H9 (cell line): ENCODE measurements around the gene GALNS. TPM values are rescaled to one million over a fixed set of nuclear protein-coding genes. Genes with fewer than 3 reads are reported as not detected.

Source experiments
- DNase-seq: peaks from one replicate; pipeline ENCODE4 v3.0.0-alpha.2; 2017
- H2AFZ ChIP-seq: one replicate; pipeline ENCODE4 v1.6.1; 2013; ENCODE audit warnings: mild to moderate bottlenecking, low read length, control low read depth, moderate library complexity
- H2AK5ac ChIP-seq: 2 replicates; pipeline ENCODE4 v1.6.1; 2013; ENCODE audit warnings: low read length, control low read depth, mixed read lengths; ENCODE audit not compliant: insufficient read length
- H2BK120ac ChIP-seq: one replicate; pipeline ENCODE4 v1.6.1; 2013; ENCODE audit warnings: low read depth, mild to moderate bottlenecking, low read length, control low read depth, inconsistent platforms; ENCODE audit not compliant: poor library complexity, severe bottlenecking
- H2BK12ac ChIP-seq: 2 replicates; pipeline ENCODE4 v1.6.1; 2013; ENCODE audit warnings: low read length, control low read depth, mixed read lengths, low read depth; ENCODE audit not compliant: insufficient read length
- H2BK15ac ChIP-seq: 2 replicates; pipeline ENCODE4 v1.6.1; 2013; ENCODE audit warnings: low read depth, low read length, control low read depth
- H2BK20ac ChIP-seq: one replicate; pipeline ENCODE4 v1.6.1; 2013; ENCODE audit warnings: low read depth, mild to moderate bottlenecking, low read length, control low read depth, inconsistent platforms; ENCODE audit not compliant: poor library complexity, severe bottlenecking
- H2BK5ac ChIP-seq: 2 replicates; pipeline ENCODE4 v1.6.1; 2013; ENCODE audit warnings: low read length, control low read depth, mixed read lengths; ENCODE audit not compliant: insufficient read length
- H3K14ac ChIP-seq: 2 replicates; pipeline ENCODE4 v1.6.1; 2013; ENCODE audit warnings: low read length, control low read depth; ENCODE audit not compliant: insufficient read depth
- H3K18ac ChIP-seq: 2 replicates; pipeline ENCODE4 v1.6.1; 2013; ENCODE audit warnings: low read depth, mild to moderate bottlenecking, mixed read lengths, low read length, control low read depth; ENCODE audit not compliant: insufficient read length
- H3K23ac ChIP-seq: 2 replicates; pipeline ENCODE4 v1.6.1; 2013; ENCODE audit warnings: low read length, control low read depth, mixed read lengths, low read depth; ENCODE audit not compliant: insufficient read length
- H3K23me2 ChIP-seq: 2 replicates; pipeline ENCODE4 v1.6.1; 2013; ENCODE audit warnings: low read depth, mild to moderate bottlenecking, mixed read lengths, low read length, control low read depth; ENCODE audit not compliant: insufficient read length, poor library complexity, severe bottlenecking
- H3K27ac ChIP-seq: 2 replicates; pipeline ENCODE4 v1.5.1; 2013; ENCODE audit warnings: low read length, control low read depth, mixed read lengths, low read depth; ENCODE audit not compliant: insufficient read length
- H3K27me3 ChIP-seq: 2 replicates; pipeline ENCODE4 v1.6.1; 2013; ENCODE audit warnings: low read length, control low read depth, inconsistent platforms; ENCODE audit not compliant: insufficient read depth
- H3K4ac ChIP-seq: 2 replicates; pipeline ENCODE4 v1.6.1; 2013; ENCODE audit warnings: low read depth, mild to moderate bottlenecking, control low read depth, inconsistent platforms, low read length, moderate library complexity
- H3K4me1 ChIP-seq: 2 replicates; pipeline ENCODE4 v1.6.1; 2013; ENCODE audit warnings: low read length, control low read depth, inconsistent platforms; ENCODE audit not compliant: insufficient read depth
- H3K4me2 ChIP-seq: 2 replicates; pipeline ENCODE4 v1.6.1; 2013; ENCODE audit warnings: low read length, control low read depth, mixed read lengths; ENCODE audit not compliant: insufficient read length, insufficient read depth
- H3K56ac ChIP-seq: 2 replicates; pipeline ENCODE4 v1.6.1; 2013; ENCODE audit warnings: low read depth, mild to moderate bottlenecking, mixed read lengths, low read length, control low read depth; ENCODE audit not compliant: insufficient read length
- H3K79me1 ChIP-seq: 2 replicates; pipeline ENCODE4 v1.6.1; 2013; ENCODE audit warnings: low read depth, mild to moderate bottlenecking, moderate library complexity, low read length, control low read depth, inconsistent platforms; ENCODE audit not compliant: insufficient read depth, poor library complexity, severe bottlenecking
- H3K79me2 ChIP-seq: 2 replicates; pipeline ENCODE4 v1.6.1; 2013; ENCODE audit warnings: low read length, control low read depth, inconsistent platforms; ENCODE audit not compliant: insufficient read depth
- H3K9ac ChIP-seq: 2 replicates; pipeline ENCODE4 v1.6.1; 2013; ENCODE audit warnings: low read length, control low read depth, mixed read lengths; ENCODE audit not compliant: insufficient read length; ENCODE audit errors: extremely low read depth
- H3K9me3 ChIP-seq: one replicate; pipeline ENCODE4 v1.6.1; 2013; ENCODE audit warnings: low read depth, low read length, inconsistent platforms; ENCODE audit not compliant: control insufficient read depth
- H3T11ph ChIP-seq: one replicate; pipeline ENCODE4 v1.6.1; 2013; ENCODE audit warnings: mild to moderate bottlenecking, low read length, control low read depth, inconsistent platforms
- H4K20me1 ChIP-seq: one replicate; pipeline ENCODE4 v1.6.1; 2013; ENCODE audit not compliant: control insufficient read depth, insufficient read length, insufficient read depth
- H4K5ac ChIP-seq: 2 replicates; pipeline ENCODE4 v1.6.1; 2013; ENCODE audit warnings: low read depth, mild to moderate bottlenecking, mixed read lengths, low read length, control low read depth; ENCODE audit not compliant: insufficient read length
- H4K8ac ChIP-seq: replicated peaks from 2 replicates; pipeline ENCODE4 v1.6.1; 2013; ENCODE audit warnings: low read length, control low read depth, mixed read lengths, low read depth; ENCODE audit not compliant: insufficient read length
- H4K91ac ChIP-seq: 2 replicates; pipeline ENCODE4 v1.6.1; 2013; ENCODE audit warnings: low read depth, mild to moderate bottlenecking, moderate library complexity, mixed read lengths, low read length, control low read depth; ENCODE audit not compliant: insufficient read length
- H3K27ac Mint-ChIP-seq, 3 experiments: 2 replicates in 2 of 3; 3 replicates in 1 of 3; pipeline ENCODE4 v1.8.0; 2020 to 2021; ENCODE audit warnings: mixed read lengths in 3 of 3, mild to moderate bottlenecking in 1 of 3, moderate library complexity in 1 of 3
- H3K27me3 Mint-ChIP-seq: 2 replicates; pipeline ENCODE4 v1.8.0; 2021; ENCODE audit warnings: low read depth, mild to moderate bottlenecking, moderate library complexity, mixed read lengths
- H3K36me3 Mint-ChIP-seq, 3 experiments: 2 replicates in 2 of 3; 3 replicates in 1 of 3; pipeline ENCODE4 v1.8.0; 2020 to 2021; ENCODE audit warnings: low read depth in 3 of 3, mixed read lengths in 3 of 3; ENCODE audit not compliant: insufficient read depth in 1 of 3
- H3K4me1 Mint-ChIP-seq, 2 experiments: 2 replicates each; pipeline ENCODE4 v1.8.0; 2020; ENCODE audit warnings: mixed read lengths in 2 of 2
- H3K4me3 Mint-ChIP-seq, 2 experiments: 2 replicates in 1 of 2; 3 replicates in 1 of 2; pipeline ENCODE4 v1.8.0; 2020 to 2021; ENCODE audit warnings: mild to moderate bottlenecking in 2 of 2, mixed read lengths in 2 of 2, moderate library complexity in 1 of 2
- H3K9me3 Mint-ChIP-seq, 2 experiments: 2 replicates in 1 of 2; 3 replicates in 1 of 2; pipeline ENCODE4 v1.8.0; 2020; ENCODE audit warnings: mild to moderate bottlenecking in 2 of 2, mixed read lengths in 2 of 2, moderate library complexity in 1 of 2
- WGBS: extraction: QIAGEN DNeasy Blood & Tissue Kit; methylation state at CpG from one replicate; pipeline ENCODE4 v1.1.7; 2013; ENCODE audit warnings: missing lambda C conversion rate, low lambda C conversion rate, mixed read lengths; ENCODE audit not compliant: insufficient read length; ENCODE audit errors: extremely low coverage; 5-methylcytosine and 5-hydroxymethylcytosine counted together
- total RNA-seq: library from RNA; stranded (reverse); gene quantifications from 2 replicates; pipeline ENCODE4 v1.2.1, GENCODE V29; 2021
- TF ChIP-seq, protein P1 (sequence below): fragments of 200-600 bp; sonication (generic); conservative IDR thresholded peaks from 3 replicates; pipeline ENCODE4 v1.8.0; 2021; ENCODE audit warnings: antibody characterized with exemption, mild to moderate bottlenecking

The GALNS gene
- total RNA-seq, 1 experiment from 2014 or later: 20.3 TPM

DNA sequence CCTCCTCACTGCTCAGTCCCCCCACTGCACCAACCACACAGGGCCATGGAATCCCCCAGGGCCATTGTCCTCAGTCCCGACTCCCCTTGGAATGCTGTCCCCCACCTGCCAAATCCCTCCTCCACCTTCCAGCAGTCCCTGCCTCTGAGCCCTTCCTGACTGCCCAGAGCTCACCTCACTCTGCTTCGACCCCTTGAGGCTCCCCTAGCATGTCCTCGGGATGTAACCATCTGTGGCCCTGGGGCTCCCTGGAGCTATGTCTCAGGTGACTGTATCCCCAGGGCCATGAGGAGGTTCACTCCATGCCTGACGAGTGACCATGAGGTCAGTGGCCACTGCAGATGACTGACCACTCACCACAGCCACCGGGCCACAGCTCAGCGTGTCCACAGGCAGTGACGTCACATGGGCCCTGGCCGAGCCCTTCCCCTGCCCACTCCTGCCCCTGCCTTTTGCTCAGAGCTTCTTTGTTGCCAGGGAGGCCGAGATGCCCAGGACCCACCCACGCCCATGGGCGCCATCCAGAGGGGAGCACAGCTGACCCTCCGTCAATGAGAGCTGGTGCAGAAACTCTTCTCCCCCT, 64.0 kb downstream of the GALNS start:
- H3K14ac ChIP-seq: no peak overlapping the region
- DNase-seq: no peak
- Mint-ChIP-seq H3K9me3 (no peaks in the 10 kb centered on the region), H3K27ac (no peak overlapping the region; a peak in 1 of 7 replicates), H3K27me3 (peaks cover 6% of the 10 kb centered on the region), H3K4me3 (no peak overlapping the region), H3K4me1 (peaks cover 11 to 36% of the 10 kb centered on the region in 2 experiments), H3K36me3 (no peaks in the 10 kb centered on the region)
- H3K4ac ChIP-seq: no peak overlapping the region
- no peak overlapping the region for H3K9ac ChIP-seq
- H2BK12ac ChIP-seq: no peak overlapping the region
- no peak overlapping the region for H3K4me2 ChIP-seq
- no peaks in the 10 kb centered on the region for H3K79me2 ChIP-seq
- H4K91ac ChIP-seq: no peak overlapping the region
- TF ChIP-seq, protein P1, sequence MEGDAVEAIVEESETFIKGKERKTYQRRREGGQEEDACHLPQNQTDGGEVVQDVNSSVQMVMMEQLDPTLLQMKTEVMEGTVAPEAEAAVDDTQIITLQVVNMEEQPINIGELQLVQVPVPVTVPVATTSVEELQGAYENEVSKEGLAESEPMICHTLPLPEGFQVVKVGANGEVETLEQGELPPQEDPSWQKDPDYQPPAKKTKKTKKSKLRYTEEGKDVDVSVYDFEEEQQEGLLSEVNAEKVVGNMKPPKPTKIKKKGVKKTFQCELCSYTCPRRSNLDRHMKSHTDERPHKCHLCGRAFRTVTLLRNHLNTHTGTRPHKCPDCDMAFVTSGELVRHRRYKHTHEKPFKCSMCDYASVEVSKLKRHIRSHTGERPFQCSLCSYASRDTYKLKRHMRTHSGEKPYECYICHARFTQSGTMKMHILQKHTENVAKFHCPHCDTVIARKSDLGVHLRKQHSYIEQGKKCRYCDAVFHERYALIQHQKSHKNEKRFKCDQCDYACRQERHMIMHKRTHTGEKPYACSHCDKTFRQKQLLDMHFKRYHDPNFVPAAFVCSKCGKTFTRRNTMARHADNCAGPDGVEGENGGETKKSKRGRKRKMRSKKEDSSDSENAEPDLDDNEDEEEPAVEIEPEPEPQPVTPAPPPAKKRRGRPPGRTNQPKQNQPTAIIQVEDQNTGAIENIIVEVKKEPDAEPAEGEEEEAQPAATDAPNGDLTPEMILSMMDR: no peak
- H2AK5ac ChIP-seq: no peak overlapping the region
- H3K4me1 ChIP-seq: peaks cover 3% of the 10 kb centered on the region; the same call in 1 of the 2 replicates
- no peak overlapping the region for H2BK15ac ChIP-seq
- no peak overlapping the region for H3K18ac ChIP-seq
- H3K9me3 ChIP-seq: no peaks in the 10 kb centered on the region
- no peak overlapping the region for H3K27ac ChIP-seq
- no CpG with 5 or more reads among the region's 12 CpGs for WGBS
- H3K23ac ChIP-seq: no peak overlapping the region
- no peak overlapping the region for H2BK120ac ChIP-seq
- no peak overlapping the region for H2BK5ac ChIP-seq
- H2BK20ac ChIP-seq: no peak overlapping the region
- H3K23me2 ChIP-seq: peaks cover 3% of the 10 kb centered on the region
- H3T11ph ChIP-seq: no peak overlapping the region
- no peaks in the 10 kb centered on the region for H3K27me3 ChIP-seq
- no peak overlapping the region for H4K5ac ChIP-seq
- H3K56ac ChIP-seq: no peak overlapping the region
- no peaks in the 10 kb centered on the region for H3K79me1 ChIP-seq
- H4K8ac ChIP-seq: no peak overlapping the region
- no peak overlapping the region for H2AFZ ChIP-seq
- no peaks in the 10 kb centered on the region for H4K20me1 ChIP-seq
